WTC11 (cell line): ENCODE data around the gene JUP.
"Not testable (repeated sequence)": the region's sequence is repeated elsewhere in the genome, so short reads cannot be mapped to it uniquely, and the experiment has no call there.

Experiments
- CTCF ChIP-seq: fragments of 200-600 bp; IDR thresholded peaks from 2 replicates; pipeline ENCODE4 v1.8.0; 2022; ENCODE audit warnings: antibody characterized with exemption
- E2F4 ChIP-seq: sonication (generic); formaldehyde crosslinking; IDR thresholded peaks from 2 replicates; pipeline ENCODE4 v1.8.1; 2022; ENCODE audit warnings: low read depth, mild to moderate bottlenecking, moderate library complexity, missing genetic modification reagents, borderline replicate concordance
- JUN ChIP-seq: sonication (generic); formaldehyde crosslinking; IDR thresholded peaks from 2 replicates; pipeline ENCODE4 v1.8.0; 2023; ENCODE audit warnings: mild to moderate bottlenecking, missing genetic modification reagents
- KAT7 ChIP-seq: sonication (generic); formaldehyde crosslinking; IDR thresholded peaks from 2 replicates; pipeline ENCODE4 v1.8.1; 2023; ENCODE audit warnings: missing genetic modification reagents, mild to moderate bottlenecking, borderline replicate concordance
- OVOL2 ChIP-seq: fragments of 250-450 bp; sonication (Bioruptor Pico); IDR thresholded peaks from 2 replicates; pipeline ENCODE4 v1.9.0; 2021; ENCODE audit warnings: mild to moderate bottlenecking, borderline replicate concordance
- STAT6 ChIP-seq: sonication (generic); formaldehyde crosslinking; conservative IDR thresholded peaks from 2 replicates; pipeline ENCODE4 v1.8.1; 2023; ENCODE audit warnings: mild to moderate bottlenecking, low read depth, missing genetic modification reagents, moderate library complexity
- TEAD4 ChIP-seq: sonication (generic); formaldehyde crosslinking; IDR thresholded peaks from 2 replicates; pipeline ENCODE4 v1.8.0; 2022; ENCODE audit warnings: mild to moderate bottlenecking, missing genetic modification reagents
- ZBTB21 ChIP-seq: sonication (generic); formaldehyde crosslinking; IDR thresholded peaks from 2 replicates; pipeline ENCODE4 v1.8.1; 2023; ENCODE audit warnings: mild to moderate bottlenecking, missing genetic modification reagents, borderline replicate concordance

- TF ChIP-seq OVOL2 (CRISPR knock-in tag); CTCF; JUN (CRISPR knock-in tag); KAT7 (CRISPR knock-in tag); STAT6 (CRISPR knock-in tag); ZBTB21 (CRISPR knock-in tag); E2F4 (CRISPR knock-in tag); TEAD4 (CRISPR knock-in tag): not testable (repeated sequence)
These were observed 10.1 kb downstream of the JUP start for GRCh38 chr17:41776262-41776900.
